Left ventricle myocardium superior (tissue), 1 donor: ENCODE measurements around the gene SMCHD1. TPM values are rescaled to one million over a fixed set of nuclear protein-coding genes. Genes with fewer than 3 reads are reported as not detected.
A peak's percentile ranks its signal among the peaks of the same experiment; 100 is the strongest.
"Not testable (repeated sequence)": the region's sequence is repeated elsewhere in the genome, so short reads cannot be mapped to it uniquely, and the experiment has no call there.

ENCODE experiments used
- ATAC-seq: fragments of 200-7000 bp; cut with Tn5 transposase; one replicate; pipeline ENCODE4 v1.9.1; 2020; ENCODE audit warnings: mild to moderate bottlenecking, moderate library complexity
- DNase-seq: peaks from one replicate; pipeline ENCODE4 v3.0.0-alpha.2; 2020
- intact Hi-C: fragments of 100-400 bp; cut with micrococcal nuclease; formaldehyde crosslinking; loops from one replicate; pipeline ENCODE4 v1.11.0; 2022
- total RNA-seq: library from RNA; stranded (reverse); fragmentation: NEBNext Ultra II Directional; extraction: Animal tissue kit (Norgen Biotek cat#: 25700); gene quantifications from one replicate; pipeline ENCODE4 v1.2.1, GENCODE V29; 2021
- donor health status: DM: no; HTN: yes; CAD: no; lungs with severe emphysema.

SMCHD1 gene
- total RNA-seq, 1 donor from 2014 or later = 32.2 TPM

GRCh38 chr18:2707551-2708168 is 52.1 kb downstream of the SMCHD1 start:
- intact Hi-C loops = loop anchor here (5.0 kb wide), 1 partner anchor 35 kb away; no protein-coding TSS in a partner anchor
- DNase-seq (no peak), ATAC-seq (no peak)

- no peak for ATAC-seq
- no peak for DNase-seq
- intact Hi-C loops = loop anchor here (5.0 kb wide), 1 partner anchor 33 kb away; no protein-coding TSS in a partner anchor
Observed at GRCh38 chr18:2709316-2709715, 53.8 kb downstream of the SMCHD1 start.

- no peak for ATAC-seq
- intact Hi-C loops = no loop called here
- DNase-seq = no peak
Observed at GRCh38 chr18:2714140-2714539, 58.6 kb downstream of the SMCHD1 start.

DNA sequence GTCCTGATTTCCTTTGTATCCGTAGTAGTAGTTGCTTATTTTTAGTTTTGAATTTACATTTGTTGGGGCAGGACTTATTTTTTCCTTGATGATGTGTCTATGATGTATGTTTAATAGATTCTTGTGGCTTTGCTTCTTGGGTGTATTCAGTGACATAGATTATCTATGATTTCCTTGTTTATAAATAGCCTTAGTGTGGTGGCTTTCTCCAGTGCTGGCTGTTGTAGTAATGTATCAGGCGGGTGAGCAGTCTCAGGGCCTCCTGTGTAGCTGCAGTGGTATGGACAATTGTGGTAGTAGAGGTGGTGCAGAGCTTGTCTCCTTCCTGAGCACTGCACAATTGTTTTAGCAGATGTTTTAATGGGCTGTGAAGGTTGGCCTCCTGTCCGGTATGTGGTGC is 60.5 kb downstream of the SMCHD1 start:
- DNase-seq (no peak), ATAC-seq (peak; percentile 39)
- intact Hi-C loops = no loop called here

GRCh38 chr18:2716394-2717326 is 61.1 kb downstream of the SMCHD1 start:
- DNase-seq = peak; percentile 68
- peak; percentile 95 for ATAC-seq
- intact Hi-C loops = no loop called here

- intact Hi-C loops = no loop called here
- DNase-seq (no peak), ATAC-seq (peak; percentile 57)
Observed at GRCh38 chr18:2717407-2717806, 61.9 kb downstream of the SMCHD1 start.

DNA sequence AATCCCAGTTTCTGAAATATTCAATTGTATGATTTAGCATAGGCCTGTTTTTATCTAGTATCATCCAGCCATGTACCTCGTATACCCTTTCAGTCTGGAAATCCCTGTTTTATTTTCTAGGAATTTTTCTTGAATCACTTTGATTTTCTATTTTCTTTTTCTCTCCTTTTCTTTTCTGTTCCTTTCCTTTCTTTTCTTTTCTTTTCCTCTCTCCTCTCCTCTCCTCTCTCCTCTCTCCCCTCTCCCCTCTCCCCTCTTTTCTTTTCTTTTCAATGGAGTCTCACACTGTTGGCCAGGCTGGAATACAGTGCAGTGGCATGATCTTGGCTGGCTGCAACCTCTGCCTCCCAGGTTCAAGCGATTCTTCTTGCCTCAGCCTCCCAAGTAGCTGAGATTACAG is 63.5 kb downstream of the SMCHD1 start:
- ATAC-seq (no peak), DNase-seq (no peak)
- intact Hi-C loops = no loop called here

GRCh38 chr18:2723207-2723606 is 67.7 kb downstream of the SMCHD1 start:
- intact Hi-C loops = no loop called here
- DNase-seq (no peak), ATAC-seq (peak; percentile 19)

GRCh38 chr18:2729757-2730156 is 74.2 kb downstream of the SMCHD1 start:
- no peak for DNase-seq
- intact Hi-C loops = no loop called here
- ATAC-seq = no peak

DNA sequence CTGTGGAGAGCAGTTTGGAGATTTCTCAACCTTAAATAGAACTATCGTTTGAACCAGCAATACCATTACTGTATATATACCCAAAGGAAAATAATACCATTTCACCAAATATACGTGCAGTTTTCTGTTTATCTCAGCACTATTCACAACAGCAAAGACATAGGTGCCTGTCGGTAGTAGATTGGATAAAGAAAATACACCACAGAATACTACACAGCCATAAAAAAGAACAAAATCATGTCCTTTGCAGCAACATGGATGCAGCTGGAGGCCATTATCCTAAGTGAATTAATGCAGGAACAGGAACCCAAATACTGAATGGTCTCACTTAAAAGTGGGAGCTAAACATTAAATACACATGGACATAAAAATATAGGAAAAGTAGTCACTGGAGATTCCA is 81.3 kb downstream of the SMCHD1 start:
- ATAC-seq = no peak

DNA sequence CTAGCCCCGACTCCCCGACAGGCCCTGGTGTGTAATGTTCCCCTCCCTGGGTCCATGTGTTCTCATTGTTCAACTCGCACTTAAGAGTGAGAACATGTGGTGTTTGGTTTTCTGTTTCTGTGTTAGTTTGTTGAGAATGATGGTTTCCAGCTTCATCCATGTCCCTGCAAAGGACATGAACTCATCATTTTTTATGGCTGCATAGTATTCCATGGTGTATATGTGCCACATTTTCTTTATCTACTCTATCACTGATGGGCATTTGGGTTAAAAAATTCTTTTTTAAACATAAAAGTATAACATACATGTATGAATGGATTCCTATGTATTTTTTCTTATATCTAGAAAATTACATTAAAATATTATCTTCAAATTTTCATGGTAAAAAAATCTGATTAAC is 84.6 kb downstream of the SMCHD1 start:
- intact Hi-C loops = loop anchor here (5.0 kb wide), 1 partner anchor 33 kb away; no protein-coding TSS in a partner anchor
- not testable (repeated sequence) for ATAC-seq

More for the DNA sequence above, 81.3 kb downstream of the SMCHD1 start:
- intact Hi-C loops = no loop called here
- DNase-seq = no peak

DNA sequence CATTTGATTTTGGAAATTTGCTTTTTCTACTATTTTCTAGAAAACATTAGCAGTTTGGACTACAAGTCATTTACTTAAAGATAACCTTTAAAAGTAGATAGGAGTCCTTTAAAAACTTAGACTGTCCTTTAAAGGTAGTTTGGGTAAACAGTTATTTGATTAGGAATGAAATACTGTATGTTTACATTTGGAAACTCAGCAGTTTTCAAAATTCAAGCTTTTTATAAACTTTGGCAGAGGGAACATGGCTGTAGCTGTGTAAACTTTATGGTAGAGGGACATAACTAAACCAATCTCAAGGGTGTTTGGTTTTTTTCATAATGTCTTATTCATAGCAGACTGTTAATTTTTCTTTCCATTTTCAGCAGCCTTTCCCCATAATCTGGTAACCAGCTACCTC is 90.7 kb downstream of the SMCHD1 start:
- ATAC-seq = no peak
- DNase-seq = no peak
- intact Hi-C loops = no loop called here

More for the DNA sequence above, 84.6 kb downstream of the SMCHD1 start:
- not testable (repeated sequence) for DNase-seq

DNA sequence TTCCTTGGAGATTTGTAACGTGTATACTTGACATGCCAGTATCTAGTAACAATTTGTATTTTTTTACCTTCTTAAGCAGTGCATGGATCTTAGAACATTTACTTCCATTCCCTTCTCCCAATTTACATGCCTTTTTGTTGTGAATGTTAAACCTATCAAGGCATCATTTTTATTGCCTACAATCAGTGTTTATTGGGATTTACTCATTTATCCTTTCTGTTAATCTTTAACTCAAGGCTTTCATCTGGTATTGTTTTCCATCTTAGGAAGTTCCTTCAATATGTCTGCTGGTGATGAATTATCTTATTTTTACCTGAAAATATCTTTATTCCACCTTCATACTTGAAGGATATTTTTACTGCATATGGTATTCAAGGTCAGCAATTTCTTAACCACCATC is 102.8 kb downstream of the SMCHD1 start:
- DNase-seq (no peak), ATAC-seq (no peak)
- intact Hi-C loops = no loop called here

GRCh38 chr18:2774669-2775068 is 119.1 kb downstream of the SMCHD1 start:
- no peak for ATAC-seq
- intact Hi-C loops = no loop called here
- DNase-seq = no peak

DNA sequence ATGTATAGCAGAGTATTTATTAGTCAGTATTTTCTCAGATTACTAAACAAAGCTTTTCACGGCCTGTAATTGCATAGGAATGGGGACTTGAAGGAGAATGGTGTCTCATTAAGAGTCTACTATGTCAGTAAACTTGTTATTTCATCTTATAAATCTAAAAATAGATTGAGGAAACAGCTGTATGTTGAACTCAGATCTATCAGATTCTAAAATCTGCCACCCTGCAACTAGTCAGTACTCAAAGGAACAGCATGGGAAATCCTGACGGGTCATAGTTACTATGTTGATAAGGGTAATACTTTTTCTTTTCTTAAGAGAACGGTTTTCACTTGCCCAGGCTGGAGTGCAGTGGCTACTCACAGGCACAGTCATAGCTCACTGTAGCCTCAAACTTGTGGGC is 121.1 kb downstream of the SMCHD1 start:
- DNase-seq = no peak
- no peak for ATAC-seq
- intact Hi-C loops = no loop called here

GRCh38 chr18:2777241-2777640 is 121.7 kb downstream of the SMCHD1 start:
- intact Hi-C loops = no loop called here

DNA sequence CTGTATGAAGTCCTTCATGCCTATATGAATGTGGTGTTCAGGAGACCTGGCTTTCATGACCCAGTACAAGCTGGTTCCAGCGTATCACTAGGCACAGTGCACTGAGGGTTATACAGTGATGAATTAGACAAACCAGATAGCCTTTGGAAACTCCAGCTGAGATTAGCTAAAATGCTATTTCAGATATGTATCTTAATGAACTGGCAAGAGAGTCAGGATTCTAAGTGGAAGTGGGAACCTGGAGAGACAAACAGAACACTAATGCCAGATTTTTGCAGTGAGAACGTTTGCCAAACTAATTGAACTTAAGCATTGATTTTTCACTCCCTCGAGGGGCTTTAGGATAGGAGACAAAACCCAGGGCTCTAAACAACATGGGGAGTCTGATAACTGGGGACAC is 125.2 kb downstream of the SMCHD1 start:
- ATAC-seq = no peak
- DNase-seq = no peak
- intact Hi-C loops = no loop called here

More at GRCh38 chr18:2777241-2777640, 121.7 kb downstream of the SMCHD1 start:
- ATAC-seq (no peak), DNase-seq (no peak)

DNA sequence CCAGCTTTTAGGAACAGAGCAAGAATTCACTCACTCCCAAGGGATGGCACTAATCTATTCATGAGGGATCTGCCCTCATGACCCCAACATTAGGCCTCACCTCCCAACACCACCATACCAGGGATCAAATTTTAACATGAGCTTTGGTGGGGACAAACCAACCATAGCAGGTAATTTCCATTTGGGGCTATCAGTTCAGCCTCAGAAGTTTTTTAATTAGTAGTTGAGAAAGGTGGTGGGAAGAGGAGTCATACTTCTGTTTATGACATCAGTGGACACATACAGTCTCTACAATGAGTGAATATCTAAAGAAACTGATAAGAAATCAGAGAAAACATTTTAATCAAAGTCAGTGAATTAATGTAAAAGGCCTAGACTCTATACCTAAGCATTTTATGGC is 131.7 kb downstream of the SMCHD1 start:
- no peak for DNase-seq
- ATAC-seq = no peak
- intact Hi-C loops = no loop called here

GRCh38 chr18:2792395-2792794 is 136.9 kb downstream of the SMCHD1 start:
- DNase-seq (no peak), ATAC-seq (no peak)
- intact Hi-C loops = no loop called here

DNA sequence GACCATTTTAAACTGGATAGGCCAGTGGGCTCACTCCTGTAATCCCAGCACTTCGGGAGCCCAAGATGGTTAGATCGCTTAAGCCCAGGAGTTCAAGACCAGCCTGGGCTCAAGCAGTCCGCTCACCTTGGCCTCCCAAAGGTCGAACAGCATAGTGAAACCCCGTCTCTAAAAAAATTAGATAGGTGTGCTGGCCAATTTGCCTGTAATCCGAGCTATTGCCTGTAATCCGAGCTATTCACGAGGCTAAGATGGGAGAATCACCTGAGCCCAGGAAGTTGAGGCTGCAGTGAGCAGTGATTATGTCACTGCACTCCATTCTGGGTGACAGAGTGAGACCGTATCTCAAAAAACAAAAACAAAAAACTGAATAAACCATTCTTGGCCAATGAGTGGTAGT is 138.6 kb downstream of the SMCHD1 start:
- DNase-seq = no peak
- ATAC-seq = no peak
- intact Hi-C loops = no loop called here
